ENCODE results near the gene CDC14A. TPM values are rescaled to one million over a fixed set of nuclear protein-coding genes. Genes with fewer than 3 reads are reported as not detected.
A peak's percentile ranks its signal among the peaks of the same experiment; 100 is the strongest.

Gene CDC14A
- total and polyA plus RNA-seq, 2 of the 8 experiments (the other 6 are each of a cell fraction or from before 2014, with no cell fraction given) = 3.2 to 8.9 TPM

GRCh38 chr1:100304921-100305320, 47.4 kb upstream of the CDC14A start:
- ChIA-PET POLR2A (ENCODE audit: partially characterized antibody) (interaction anchor here (1.0 kb wide), 1 partner anchor 48 kb away, joined by 3 read pairs; the partner anchor contains the start of gene CDC14A), CTCF (ENCODE audit: partially characterized antibody) (interaction anchor here (1.2 kb wide), 1 partner anchor 52 kb away, joined by 3 read pairs; no protein-coding TSS in a partner anchor)
- no peak for TF ChIP-seq EGR1 (IDR thresholded peaks at IDR 0.05; ENCODE audit: borderline replicate concordance, low read depth, low read length)
- TF ChIP-seq SP2 (IDR thresholded peaks at IDR 0.05; ENCODE audit: low read length) = no peak
- TF ChIP-seq, protein P1, sequence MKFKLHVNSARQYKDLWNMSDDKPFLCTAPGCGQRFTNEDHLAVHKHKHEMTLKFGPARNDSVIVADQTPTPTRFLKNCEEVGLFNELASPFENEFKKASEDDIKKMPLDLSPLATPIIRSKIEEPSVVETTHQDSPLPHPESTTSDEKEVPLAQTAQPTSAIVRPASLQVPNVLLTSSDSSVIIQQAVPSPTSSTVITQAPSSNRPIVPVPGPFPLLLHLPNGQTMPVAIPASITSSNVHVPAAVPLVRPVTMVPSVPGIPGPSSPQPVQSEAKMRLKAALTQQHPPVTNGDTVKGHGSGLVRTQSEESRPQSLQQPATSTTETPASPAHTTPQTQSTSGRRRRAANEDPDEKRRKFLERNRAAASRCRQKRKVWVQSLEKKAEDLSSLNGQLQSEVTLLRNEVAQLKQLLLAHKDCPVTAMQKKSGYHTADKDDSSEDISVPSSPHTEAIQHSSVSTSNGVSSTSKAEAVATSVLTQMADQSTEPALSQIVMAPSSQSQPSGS (IDR thresholded peaks at IDR 0.05; ENCODE audit: low read length) = no peak
- TF ChIP-seq POU5F1 (IDR thresholded peaks at IDR 0.05; ENCODE audit: low read depth, low read length) = 0 out of 2 replicates have a peak, but pooled peaks have one; percentile 58
- TF ChIP-seq CBX8 (IDR thresholded peaks at IDR 0.05; ENCODE audit: borderline replicate concordance, low read depth, low read length) = no peak
- TF ChIP-seq SP4 (IDR thresholded peaks at IDR 0.05; ENCODE audit: low read length) = no peak
- TF ChIP-seq GTF2F1 (IDR thresholded peaks at IDR 0.05; ENCODE audit: borderline replicate concordance, low read depth, low read length) = no peak
- no peak for TF ChIP-seq RXRA (IDR thresholded peaks at IDR 0.05; ENCODE audit: insufficient read depth, low read depth, low read length)
- no peak for TF ChIP-seq NANOG (IDR thresholded peaks at IDR 0.05; ENCODE audit: insufficient read depth, low read depth, low read length, poor library complexity, severe bottlenecking)
- TF ChIP-seq CREB1 (IDR thresholded peaks at IDR 0.05) = peak; percentile 29; the same call in 1 of the 2 replicates
- no peak overlapping the region for H2BK5ac ChIP-seq (ENCODE audit: low read depth, low read length)
- 40% methylated on average over 3 of the region's 3 CpGs; no CpG with 5 or more reads in 1 of the 2 experiments for WGBS, 2 experiments (ENCODE audit: extremely low coverage in 1 of 2, insufficient coverage in 1 of 2, insufficient read length in 1 of 2, insufficient replicate concordance in 2 of 2, low coverage in 1 of 2, low lambda C conversion rate in 2 of 2, missing lambda C conversion rate in 1 of 2)
- H3K4me2 ChIP-seq (ENCODE audit: insufficient read depth in 1 of 2, low read depth in 2 of 2, low read length in 2 of 2) = peak overlapping the region in 1 of 2 experiments; percentile 37; a peak in 3 of 4 replicates
- H3K4me1 ChIP-seq (replicated peaks in 1 of 4; ENCODE audit: control insufficient read depth in 3 of 4, insufficient read depth in 4 of 4, low read length in 3 of 4) = peaks cover 0 to 4% (median 0%) of the 10 kb centered on the region in 4 experiments; a peak in 3 of 7 replicates
- no peak overlapping the region for H2AFZ ChIP-seq (ENCODE audit: low read length)
- FAIRE-seq (no peak), DNase-seq (ENCODE audit: low read depth in 1 of 2, low spot score in 2 of 2) (no peak)
- H4K91ac ChIP-seq (replicated peaks; ENCODE audit: insufficient read length, low read length) = no peak overlapping the region
- no peak overlapping the region; a peak in 1 of 8 replicates for H3K4me3 ChIP-seq (ENCODE audit: extremely low read depth in 1 of 4, insufficient read depth in 2 of 4, low read depth in 3 of 4, low read length in 4 of 4)
- H3K4ac ChIP-seq (replicated peaks; ENCODE audit: insufficient read length, low read depth, low read length) = no peak overlapping the region
- H2BK15ac ChIP-seq (ENCODE audit: low read length) = no peak overlapping the region
- H3K14ac ChIP-seq (ENCODE audit: insufficient read length) = no peak overlapping the region
- no peak overlapping the region for H4K8ac ChIP-seq (ENCODE audit: extremely low read depth, insufficient read depth, low read length)
- H2BK20ac ChIP-seq (ENCODE audit: low read length) = no peak overlapping the region
- H3K18ac ChIP-seq (ENCODE audit: extremely low read depth, low read length) = no peak overlapping the region
- no peak overlapping the region for H4K5ac ChIP-seq (ENCODE audit: insufficient read length, low read depth, low read length)
- H4K20me1 ChIP-seq (replicated peaks in 1 of 2; ENCODE audit: control insufficient read depth in 1 of 2, insufficient read depth in 2 of 2, low read length in 2 of 2) = no peaks in the 10 kb centered on the region
- H3K27ac ChIP-seq (ENCODE audit: low read depth, low read length) = no peak overlapping the region
- no peak overlapping the region for H3K9ac ChIP-seq (replicated peaks in 1 of 4; ENCODE audit: extremely low read depth in 1 of 4, low read depth in 3 of 4, low read length in 3 of 4)
- no peaks in the 10 kb centered on the region for H3K23me2 ChIP-seq (ENCODE audit: low read depth, low read length)
- H2BK12ac ChIP-seq (ENCODE audit: low read depth, low read length) = no peak overlapping the region
- no peak overlapping the region for H3K23ac ChIP-seq (ENCODE audit: insufficient read length)
- no peaks in the 10 kb centered on the region for H3K36me3 ChIP-seq (ENCODE audit: control insufficient read depth in 2 of 4, insufficient read depth in 4 of 4, low read length in 3 of 4)
- H3K56ac ChIP-seq (replicated peaks; ENCODE audit: insufficient read length, low read depth, low read length) = no peak overlapping the region
- H2AK5ac ChIP-seq (ENCODE audit: low read depth, low read length) = no peak overlapping the region
- H3K27me3 ChIP-seq (replicated peaks in 1 of 4; ENCODE audit: control insufficient read depth in 3 of 4, extremely low read depth in 1 of 4, insufficient read depth in 3 of 4, low read length in 3 of 4) = no peaks in the 10 kb centered on the region
- no peaks in the 10 kb centered on the region for H3K79me1 ChIP-seq (ENCODE audit: low read depth, low read length)
- no peaks in the 10 kb centered on the region for H3K79me2 ChIP-seq (ENCODE audit: control insufficient read depth in 1 of 2, insufficient read depth in 2 of 2, low read length in 2 of 2)
- H2BK120ac ChIP-seq (replicated peaks; ENCODE audit: low read depth, low read length) = no peak overlapping the region
- no peaks in the 10 kb centered on the region for H3K9me3 ChIP-seq (ENCODE audit: insufficient read depth in 2 of 2, low read depth in 1 of 2, low read length in 1 of 2)

All from H1 (cell line).